ENCODE results near the gene RASGRP1.

The RASGRP1 gene

GRCh38 chr15:38535491-38536200, 29.0 kb downstream of the RASGRP1 start:
- DNase-seq, result no peak

- DNase-seq, result no peak
Measured at GRCh38 chr15:38534691-38535090, 29.9 kb downstream of the RASGRP1 start.

- DNase-seq, result no peak
Measured at GRCh38 chr15:38533926-38534325, 30.7 kb downstream of the RASGRP1 start.

GRCh38 chr15:38533416-38533915, 31.1 kb downstream of the RASGRP1 start:
- no peak for DNase-seq

- DNase-seq, result no peak
Measured at GRCh38 chr15:38532728-38533127, 31.9 kb downstream of the RASGRP1 start.

- no peak for DNase-seq
Measured at GRCh38 chr15:38531509-38531908, 33.1 kb downstream of the RASGRP1 start.

- no peak for DNase-seq
Measured at GRCh38 chr15:38530113-38530512, 34.5 kb downstream of the RASGRP1 start.

GRCh38 chr15:38528294-38528693, 36.3 kb downstream of the RASGRP1 start:
- DNase-seq, result no peak

GRCh38 chr15:38526158-38526557, 38.5 kb downstream of the RASGRP1 start:
- no peak for DNase-seq

- no peak for DNase-seq
Measured at GRCh38 chr15:38525489-38525888, 39.1 kb downstream of the RASGRP1 start.

GRCh38 chr15:38524156-38524555, 40.5 kb downstream of the RASGRP1 start:
- DNase-seq, result no peak

GRCh38 chr15:38522922-38523321, 41.7 kb downstream of the RASGRP1 start:
- no peak for DNase-seq

- no peak for DNase-seq
Measured at GRCh38 chr15:38521316-38521715, 43.3 kb downstream of the RASGRP1 start.

GRCh38 chr15:38520035-38520434, 44.6 kb downstream of the RASGRP1 start:
- DNase-seq, result no peak

GRCh38 chr15:38518084-38518483, 46.5 kb downstream of the RASGRP1 start:
- no peak for DNase-seq

- no peak for DNase-seq
Measured at GRCh38 chr15:38517312-38517975, 47.2 kb downstream of the RASGRP1 start.

GRCh38 chr15:38516626-38517025, 48.0 kb downstream of the RASGRP1 start:
- DNase-seq, result no peak

- no peak for DNase-seq
Measured at GRCh38 chr15:38514601-38515000, 50.0 kb downstream of the RASGRP1 start.

GRCh38 chr15:38512901-38513300, 51.7 kb downstream of the RASGRP1 start:
- DNase-seq, result no peak

- DNase-seq, result no peak
Measured at GRCh38 chr15:38509152-38509551, 55.5 kb downstream of the RASGRP1 start.

GRCh38 chr15:38508647-38509046, 56.0 kb downstream of the RASGRP1 start:
- no peak for DNase-seq

GRCh38 chr15:38507570-38507969, 57.0 kb downstream of the RASGRP1 start:
- DNase-seq, result no peak

- DNase-seq, result no peak
Measured at GRCh38 chr15:38506997-38507396, 57.6 kb downstream of the RASGRP1 start.

GRCh38 chr15:38504680-38505467, 59.7 kb downstream of the RASGRP1 start:
- no peak for DNase-seq
